K562 (cell line): ENCODE measurements around the gene CWF19L2. TPM values are rescaled to one million over a fixed set of nuclear protein-coding genes. Genes with fewer than 3 reads are reported as not detected.

Experiments used
- ARID3A ChIP-seq: IDR thresholded peaks from 2 replicates; pipeline ENCODE4 v1.6.1; 2012; ENCODE audit warnings: low read depth, low read length, improper control_type of control experiment, borderline replicate concordance
- CEBPG ChIP-seq, 3 experiments: fragments of 200-800 bp in 1 of 3; sonication (Bioruptor generic) in 1 of 3; sonication (generic) in 1 of 3; formaldehyde crosslinking in 1 of 3; IDR thresholded peaks in 2 of 3; conservative IDR thresholded peaks in 1 of 3; 2 replicates each; pipeline versions ENCODE4 v1.6.1 to v1.8.0; 2016 to 2022; ENCODE audit warnings: missing compliant biosample characterization in 2 of 3, missing genetic modification characterization in 2 of 3, mild to moderate bottlenecking in 1 of 3, missing genetic modification reagents in 1 of 3
- CREB5 ChIP-seq: fragments of 250-450 bp; sonication (Bioruptor Pico); IDR thresholded peaks from 2 replicates; pipeline ENCODE4 v1.5.0; 2020; ENCODE audit warnings: mild to moderate bottlenecking
- EP300 ChIP-seq: IDR thresholded peaks from 2 replicates; pipeline ENCODE4 v1.6.1; 2012; ENCODE audit warnings: low read length, improper control_type of control experiment
- FOXM1 ChIP-seq, 2 experiments: fragments of 450-650 bp in 1 of 2; sonication (generic) in 1 of 2; formaldehyde crosslinking in 1 of 2; IDR thresholded peaks; 2 replicates each; pipeline versions ENCODE4 v1.6.1 to v1.9.0; 2017 to 2022; ENCODE audit warnings: low read depth in 2 of 2, mild to moderate bottlenecking in 2 of 2, missing genetic modification reagents in 1 of 2, moderate library complexity in 1 of 2
- HMBOX1 ChIP-seq: sonication (generic); IDR thresholded peaks from 2 replicates; pipeline ENCODE4 v1.6.1; 2016
- MBD2 ChIP-seq: sonication (generic); IDR thresholded peaks from 2 replicates; pipeline ENCODE4 v1.6.1; 2016; ENCODE audit warnings: low read depth, borderline replicate concordance
- MLLT1 ChIP-seq, 2 experiments: fragments of 450-650 bp; IDR thresholded peaks; 2 replicates each; pipeline ENCODE4 v1.6.1; 2016
- RBM25 ChIP-seq: fragments of 200-400 bp; formaldehyde crosslinking; IDR thresholded peaks from 2 replicates; pipeline ENCODE4 v1.6.1; 2018; ENCODE audit warnings: low read length, low read depth, moderate library complexity; ENCODE audit not compliant: severe bottlenecking
- SP2 ChIP-seq: IDR thresholded peaks from 2 replicates; pipeline ENCODE4 v1.6.1; 2011; ENCODE audit warnings: mild to moderate bottlenecking, low read depth, low read length, moderate library complexity; ENCODE audit not compliant: poor library complexity, severe bottlenecking; ENCODE audit errors: extremely low read depth
- SRF ChIP-seq, 2 experiments: fragments of 250-450, 450-650 bp in 1 of 2; sonication (Bioruptor Pico) in 1 of 2; sonication (generic) in 1 of 2; formaldehyde crosslinking; IDR thresholded peaks; 2 replicates each; pipeline versions ENCODE4 v1.5.0 to v1.5.1; 2020 to 2022; ENCODE audit warnings: mild to moderate bottlenecking in 1 of 2, missing genetic modification reagents in 1 of 2
- SRSF9 ChIP-seq: fragments of 200-400 bp; formaldehyde crosslinking; IDR thresholded peaks from 2 replicates; pipeline ENCODE4 v1.6.1; 2017; ENCODE audit warnings: low read depth, low read length, borderline replicate concordance
- ZBTB34 ChIP-seq: fragments of 250-450 bp; sonication (Bioruptor Pico); IDR thresholded peaks from 2 replicates; pipeline ENCODE4 v1.8.0; 2021; ENCODE audit warnings: mild to moderate bottlenecking, moderate library complexity
- ZNF347 ChIP-seq: fragments of 450-650 bp; formaldehyde crosslinking; IDR thresholded peaks from 2 replicates; pipeline ENCODE4 v1.4.0; 2020; ENCODE audit warnings: low read depth, mild to moderate bottlenecking, moderate library complexity
- ZNF395 ChIP-seq: fragments of 200-800 bp; sonication (Bioruptor generic); IDR thresholded peaks from 2 replicates; pipeline ENCODE4 v1.6.1; 2017; ENCODE audit warnings: missing genetic modification characterization, missing compliant biosample characterization
- ZNF584 ChIP-seq: fragments of 200-800 bp; sonication (Bioruptor generic); IDR thresholded peaks from 2 replicates; pipeline ENCODE4 v1.6.1; 2016; ENCODE audit warnings: low read depth, mild to moderate bottlenecking, missing genetic modification characterization, missing compliant biosample characterization
- polyA plus RNA-seq, 8 experiments: library from polyadenylated mRNA; depleted of rRNA in 4 of 8; stranded (reverse) in 5 of 8; unstranded in 3 of 8; fragments of >200 nt; fragmentation: Nextera tagmentation in 2 of 8; fragmentation: Illumina TruSeq in 1 of 8; extraction: Ambion mirVana in 2 of 8; extraction: Trizol in 1 of 8; gene quantifications; 2 replicates each; pipeline versions ENCODE4 v1.2.1 to v1.2.3, GENCODE V29; 2011 to 2014; ENCODE audit warnings: inconsistent platforms in 1 of 8, missing spikeins in 1 of 8
- total RNA-seq, 7 experiments: library from RNA; depleted of rRNA in 6 of 7; stranded (reverse); fragments of >200 nt in 6 of 7; fragmentation: Illumina TruSeq in 2 of 7; extraction: Trizol in 2 of 7; gene quantifications; 2 replicates each; pipeline versions ENCODE4 v1.2.1 to v1.2.3, GENCODE V29; 2011 to 2021; ENCODE audit warnings: low replicate concordance in 1 of 7

CWF19L2 gene
- total and polyA plus RNA-seq, 9 of the 15 experiments (the other 6 are each of a cell fraction or from before 2014, with no cell fraction given): 4.7 to 23.3 (median 10.2) TPM

GRCh38 chr11:107457558-107458271 lies at the start of gene CWF19L2 (continued):
- TF ChIP-seq MLLT1 (IDR thresholded peaks at IDR 0.05) (no peak), ZNF584 (CRISPR knock-in tag) (no peak), MBD2 (peak; percentile 56; the same call in 1 of the 2 replicates), ZNF395 (CRISPR knock-in tag) (peak; percentile 69), SP2 (no peak), ZBTB34 (CRISPR knock-in tag) (no peak), HMBOX1 (no peak), CREB5 (CRISPR knock-in tag) (no peak), ZNF347 (no peak), SRSF9 (no peak), CEBPG (CRISPR knock-in tag; IDR thresholded peaks at IDR 0.05) (no peak), CEBPG (tag; conservative IDR thresholded peaks at IDR 0.05 in 1 of 2, IDR thresholded peaks at IDR 0.05 in 1 of 2) (no peak), FOXM1 (IDR thresholded peaks at IDR 0.05; ENCODE audit: low read depth) (no peak), FOXM1 (CRISPR knock-in tag; IDR thresholded peaks at IDR 0.05; ENCODE audit: low read depth) (no peak), ARID3A (no peak), SRF (CRISPR knock-in tag; IDR thresholded peaks at IDR 0.05) (peak in 1 of 2 experiments; percentile 11; a peak in 1 of 4 replicates), EP300 (no peak), RBM25 (no peak)
